NCI-H510A (cell line): ENCODE data around the gene TASL.
A peak's percentile ranks its signal among the peaks of the same experiment; 100 is the strongest.
"Not testable (repeated sequence)": the region's sequence is repeated elsewhere in the genome, so short reads cannot be mapped to it uniquely, and the experiment has no call there.

ENCODE experiments used
- DNase-seq: peaks from one replicate; lab custom pipeline; 2025; lab: John Stamatoyannopoulos, UW

TASL gene

DNA sequence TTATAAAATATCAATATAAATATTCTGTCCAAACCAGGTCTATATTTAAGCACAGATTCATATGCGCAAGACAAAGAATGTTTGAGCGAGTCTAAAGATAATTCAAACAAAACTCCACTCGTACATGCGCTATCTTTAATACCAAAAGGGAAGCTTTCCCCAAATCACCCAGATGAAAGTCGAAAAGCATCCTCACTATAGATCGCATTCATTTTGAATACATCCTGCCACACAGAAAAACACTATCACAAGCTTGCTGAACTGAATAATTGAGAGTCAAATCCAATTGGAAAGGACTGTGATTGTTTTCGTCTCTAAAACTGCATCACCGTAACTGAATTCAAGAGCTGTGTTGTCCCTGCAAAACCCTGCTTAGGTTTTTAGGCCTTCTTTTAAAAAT lies 685 bp downstream of the TASL start:
- DNase-seq = no peak

GRCh38 chrX:30573125-30573524 lies 4.4 kb downstream of the TASL start:
- DNase-seq = no peak

DNA sequence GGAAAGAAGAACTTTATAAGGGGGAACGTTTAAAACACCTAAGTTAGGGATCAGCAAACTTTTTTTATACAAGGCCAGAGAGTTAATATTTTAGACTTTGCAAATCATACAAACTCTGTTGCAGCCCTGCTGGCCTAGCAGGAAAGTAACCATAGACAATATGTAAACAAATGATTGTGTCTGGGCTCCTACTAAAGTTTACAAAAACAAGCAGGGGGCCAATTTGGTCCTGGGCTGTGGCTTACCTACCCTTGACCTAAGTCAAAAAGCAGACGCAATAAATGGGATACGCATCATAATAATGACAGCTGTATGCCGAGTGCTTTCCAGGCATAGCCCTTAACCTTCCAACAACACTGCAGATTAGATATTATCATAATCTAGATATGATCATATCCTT lies 4.9 kb downstream of the TASL start:
- DNase-seq = no peak

GRCh38 chrX:30572004-30572403 lies 5.6 kb downstream of the TASL start:
- DNase-seq = no peak

GRCh38 chrX:30570505-30570904 lies 7.1 kb downstream of the TASL start:
- no peak for DNase-seq

DNA sequence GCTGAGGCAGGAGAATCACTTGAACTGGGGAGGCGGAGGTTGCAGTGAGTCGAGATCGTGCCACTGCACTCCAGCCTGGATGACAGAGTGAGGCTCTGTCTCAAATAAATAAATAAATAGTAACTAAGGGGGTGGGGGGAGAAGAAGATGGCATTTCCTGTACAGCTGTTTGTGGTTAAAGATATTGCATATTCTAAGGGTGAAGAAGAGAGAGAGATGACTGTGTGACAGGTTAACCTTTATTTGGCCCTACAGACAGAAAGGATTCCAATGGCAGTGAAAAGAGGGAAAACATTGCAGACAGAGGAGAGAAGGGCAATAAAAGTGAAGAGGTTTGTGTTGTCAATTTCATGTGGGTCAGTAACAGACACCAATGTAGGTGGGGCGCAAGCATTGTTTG lies 9.4 kb downstream of the TASL start:
- peak; percentile 19 for DNase-seq

GRCh38 chrX:30563070-30563469 lies 14.5 kb downstream of the TASL start:
- not testable (repeated sequence) for DNase-seq

DNA sequence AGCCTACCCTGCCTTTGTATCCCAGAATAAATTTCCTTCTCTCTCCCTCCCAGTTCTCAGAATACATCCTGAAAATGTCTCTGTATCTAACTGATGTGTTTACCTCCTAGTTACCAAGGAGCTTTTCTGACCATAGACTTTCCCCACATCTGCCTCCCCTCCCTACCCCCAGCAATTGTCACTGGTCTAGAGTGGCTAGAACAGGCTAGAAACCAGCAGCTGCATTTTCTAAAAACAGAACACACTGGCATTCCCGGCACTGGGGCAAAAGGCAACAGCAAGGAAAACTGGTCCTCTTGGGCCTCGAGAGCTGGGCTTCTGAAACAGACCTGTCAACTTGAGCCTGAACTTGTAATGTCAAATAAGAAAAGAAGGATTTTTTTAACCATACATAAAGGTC lies 16.4 kb downstream of the TASL start:
- DNase-seq = no peak

GRCh38 chrX:30538271-30538670 lies 39.3 kb downstream of the TASL start:
- no peak for DNase-seq

- DNase-seq = no peak
Measured at GRCh38 chrX:30533835-30534234, 43.7 kb downstream of the TASL start.

DNA sequence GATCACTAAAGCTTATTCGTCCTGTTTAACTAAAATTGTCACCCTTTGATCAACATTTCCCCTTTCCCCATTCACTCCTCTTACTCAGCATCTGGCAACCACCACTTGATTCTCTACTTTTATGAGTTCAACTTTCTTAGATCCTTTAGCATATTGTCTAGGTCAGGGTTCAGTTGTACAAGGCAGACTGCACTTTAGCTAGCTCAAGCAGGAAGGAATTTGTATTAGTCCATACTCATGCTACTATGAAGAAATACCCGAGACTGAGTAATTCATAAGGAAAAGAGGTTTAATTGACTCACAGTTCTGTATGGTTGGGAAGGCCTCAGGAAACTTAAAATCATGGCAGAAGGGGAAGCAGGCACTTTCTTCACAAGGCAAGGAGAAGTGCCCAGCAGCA lies 44.3 kb downstream of the TASL start:
- no peak for DNase-seq

DNA sequence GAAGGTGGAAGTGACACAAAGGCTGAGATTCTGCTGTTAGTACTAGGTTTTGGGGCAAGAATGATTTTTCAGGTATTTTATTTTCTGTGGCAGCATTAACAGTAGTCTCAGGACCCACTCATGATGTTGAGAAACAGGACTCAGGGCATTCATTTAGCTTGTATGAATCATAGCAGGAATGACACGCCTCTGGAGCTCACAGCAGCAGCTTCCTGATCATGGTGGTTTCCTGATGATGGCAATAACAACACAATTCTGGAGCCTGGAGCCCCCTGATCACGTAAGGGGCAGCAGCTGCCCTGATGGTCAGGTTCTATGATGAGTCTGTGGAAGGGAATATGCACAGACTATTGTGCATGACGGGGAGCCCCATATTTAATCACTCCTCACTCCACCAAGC lies 47.0 kb downstream of the TASL start:
- no peak for DNase-seq

DNA sequence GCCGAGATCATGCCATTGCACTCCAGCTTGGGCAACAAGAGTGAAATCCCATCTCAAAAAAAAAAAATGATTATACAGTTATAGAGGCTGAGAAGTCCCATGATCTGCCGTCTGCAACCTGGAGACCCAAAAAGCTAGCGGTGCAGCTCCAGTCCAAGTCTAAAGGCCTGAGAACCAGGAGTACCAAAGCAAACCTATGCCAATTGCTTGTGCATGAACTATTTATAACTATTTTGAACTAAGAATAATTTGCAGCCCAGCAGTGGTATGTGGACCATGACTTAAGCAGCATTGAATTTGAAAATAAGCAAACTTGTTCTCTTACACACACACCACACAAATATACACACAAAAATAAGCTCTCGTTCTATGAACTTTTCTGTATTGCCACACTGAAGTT lies 51.8 kb downstream of the TASL start:
- no peak for DNase-seq

DNA sequence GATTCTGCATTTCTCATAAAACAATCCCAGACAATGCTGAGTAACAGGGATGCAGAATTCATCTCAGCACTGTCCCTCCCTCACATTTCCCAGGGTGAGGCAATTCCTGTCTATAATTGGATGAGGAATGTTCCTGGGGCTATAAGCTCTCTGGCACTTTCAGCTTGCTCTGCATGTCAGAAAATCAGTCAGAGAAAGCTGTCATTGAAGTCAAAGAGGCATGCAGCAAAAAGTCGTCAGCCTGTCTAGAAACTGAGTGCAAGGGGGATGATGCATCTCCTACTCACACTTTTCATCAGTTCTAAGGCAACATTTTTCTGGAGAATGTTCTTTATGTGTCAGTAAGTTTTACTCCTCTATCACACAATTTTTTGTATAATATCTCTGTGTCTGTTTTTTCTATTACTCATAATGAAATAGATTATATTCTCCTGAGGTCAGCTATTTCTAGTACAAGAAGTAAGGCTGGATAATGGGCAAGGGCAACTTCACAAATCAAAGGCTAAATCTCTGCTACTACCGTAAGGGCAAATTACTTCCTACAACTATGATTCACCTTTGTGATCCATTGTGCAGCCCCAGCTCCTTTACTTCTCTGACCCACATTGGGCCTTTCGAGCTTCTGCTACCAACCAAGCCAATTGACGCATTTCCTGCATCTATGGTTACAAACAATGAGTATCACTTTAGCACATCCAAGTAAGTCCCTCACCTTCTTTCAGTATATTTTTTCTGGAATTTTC lies 56.0 kb downstream of the TASL start:
- DNase-seq = no peak

DNA sequence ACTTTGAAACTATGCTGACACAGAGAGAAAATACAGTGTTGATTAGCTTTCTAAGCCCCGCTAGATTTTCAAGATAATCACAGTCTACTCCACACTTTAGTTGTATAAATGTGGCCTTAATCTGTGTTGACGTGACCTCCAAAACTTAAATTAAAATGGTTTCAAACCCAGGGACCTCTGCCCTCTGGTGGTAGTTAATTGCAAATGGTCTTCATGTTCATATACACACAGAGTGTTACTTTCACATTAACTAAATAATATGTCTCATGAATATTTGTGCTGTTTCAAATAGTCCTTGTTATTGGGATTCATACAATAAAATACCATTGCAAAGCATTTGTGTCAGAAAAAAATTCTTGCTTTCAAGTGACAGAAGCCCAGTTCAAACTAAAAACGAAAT lies 64.3 kb downstream of the TASL start:
- DNase-seq = no peak
